Measurements from ENCODE around the gene LNX1.

DNA sequence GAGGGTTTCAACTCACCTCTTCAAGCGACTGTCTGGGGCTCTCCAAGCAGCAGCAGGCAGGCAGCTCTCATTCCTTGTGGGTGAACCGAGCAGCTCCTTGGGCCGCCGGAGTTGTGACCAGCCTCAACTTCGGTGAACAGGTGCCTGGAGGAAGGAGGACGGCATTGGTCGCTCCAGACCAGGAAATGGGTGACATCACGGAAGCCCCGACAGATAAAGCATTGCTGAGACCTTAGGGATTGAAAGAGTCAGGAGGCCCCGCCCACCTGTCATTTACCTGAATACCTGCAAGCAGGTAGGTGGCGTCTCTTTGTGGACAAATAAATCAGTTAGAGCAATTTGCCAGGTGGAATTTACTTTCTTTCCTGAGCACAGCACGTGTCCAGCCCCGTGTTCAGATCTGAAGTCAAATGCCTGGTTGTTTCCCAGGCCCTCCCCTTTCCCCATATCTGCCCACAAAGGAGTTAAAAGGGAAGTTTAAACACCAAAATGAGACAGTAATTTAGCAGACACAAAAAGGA, at the start of gene LNX1:
- TF ChIP-seq, protein P1, sequence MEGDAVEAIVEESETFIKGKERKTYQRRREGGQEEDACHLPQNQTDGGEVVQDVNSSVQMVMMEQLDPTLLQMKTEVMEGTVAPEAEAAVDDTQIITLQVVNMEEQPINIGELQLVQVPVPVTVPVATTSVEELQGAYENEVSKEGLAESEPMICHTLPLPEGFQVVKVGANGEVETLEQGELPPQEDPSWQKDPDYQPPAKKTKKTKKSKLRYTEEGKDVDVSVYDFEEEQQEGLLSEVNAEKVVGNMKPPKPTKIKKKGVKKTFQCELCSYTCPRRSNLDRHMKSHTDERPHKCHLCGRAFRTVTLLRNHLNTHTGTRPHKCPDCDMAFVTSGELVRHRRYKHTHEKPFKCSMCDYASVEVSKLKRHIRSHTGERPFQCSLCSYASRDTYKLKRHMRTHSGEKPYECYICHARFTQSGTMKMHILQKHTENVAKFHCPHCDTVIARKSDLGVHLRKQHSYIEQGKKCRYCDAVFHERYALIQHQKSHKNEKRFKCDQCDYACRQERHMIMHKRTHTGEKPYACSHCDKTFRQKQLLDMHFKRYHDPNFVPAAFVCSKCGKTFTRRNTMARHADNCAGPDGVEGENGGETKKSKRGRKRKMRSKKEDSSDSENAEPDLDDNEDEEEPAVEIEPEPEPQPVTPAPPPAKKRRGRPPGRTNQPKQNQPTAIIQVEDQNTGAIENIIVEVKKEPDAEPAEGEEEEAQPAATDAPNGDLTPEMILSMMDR (IDR thresholded peaks at IDR 0.05; ENCODE audit: extremely low read depth in 1 of 2, insufficient read depth in 1 of 2, low read depth in 1 of 2, low read length in 2 of 2) = no peak
- no peak for TF ChIP-seq POLR2AphosphoS5 (IDR thresholded peaks at IDR 0.05; ENCODE audit: insufficient read depth, low read depth, low read length)

All from endothelial cell of umbilical vein (primary cell).